MM.1S (cell line): ENCODE measurements around the gene RSPO3.

Source experiments
- EZH2 ChIP-seq: fragments of 300-600 bp; sonication (generic); optimal IDR thresholded peaks from 2 replicates; pipeline ENCODE3; 2017; ENCODE audit warnings: low read depth, mild to moderate bottlenecking, antibody characterized with exemption, low read length, mixed read lengths
- EZH2phosphoT487 ChIP-seq: fragments of 300-600 bp; sonication (generic); IDR thresholded peaks from 2 replicates; pipeline ENCODE4 v1.6.1; 2018; ENCODE audit warnings: antibody characterized with exemption, low read length
- TF ChIP-seq, protein P1 (sequence below): fragments of 300-600 bp; sonication (generic); IDR thresholded peaks from 2 replicates; pipeline ENCODE4 v1.5.1; 2016; ENCODE audit warnings: antibody characterized with exemption, low read length, mixed read lengths

DNA sequence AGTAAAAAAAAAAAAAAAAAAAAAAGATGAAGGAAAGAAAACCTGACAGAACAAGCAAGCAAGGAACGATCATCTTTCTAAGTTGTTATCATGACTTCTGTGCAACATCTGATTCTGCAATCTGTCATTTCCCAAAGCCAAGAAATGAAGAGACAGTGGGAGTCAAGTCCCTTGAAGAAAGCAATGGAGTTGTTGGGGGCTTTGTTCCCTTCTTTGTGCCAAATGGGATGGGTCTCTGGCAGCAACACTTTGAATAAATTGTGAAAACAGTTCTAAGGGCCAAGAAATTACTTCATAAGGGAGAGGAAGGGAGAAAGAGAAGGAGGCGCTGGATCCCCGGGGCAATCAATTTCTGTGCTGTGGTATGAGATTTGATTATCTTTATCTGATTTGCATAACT is 33.3 kb upstream of the RSPO3 start:
- TF ChIP-seq, protein P1, sequence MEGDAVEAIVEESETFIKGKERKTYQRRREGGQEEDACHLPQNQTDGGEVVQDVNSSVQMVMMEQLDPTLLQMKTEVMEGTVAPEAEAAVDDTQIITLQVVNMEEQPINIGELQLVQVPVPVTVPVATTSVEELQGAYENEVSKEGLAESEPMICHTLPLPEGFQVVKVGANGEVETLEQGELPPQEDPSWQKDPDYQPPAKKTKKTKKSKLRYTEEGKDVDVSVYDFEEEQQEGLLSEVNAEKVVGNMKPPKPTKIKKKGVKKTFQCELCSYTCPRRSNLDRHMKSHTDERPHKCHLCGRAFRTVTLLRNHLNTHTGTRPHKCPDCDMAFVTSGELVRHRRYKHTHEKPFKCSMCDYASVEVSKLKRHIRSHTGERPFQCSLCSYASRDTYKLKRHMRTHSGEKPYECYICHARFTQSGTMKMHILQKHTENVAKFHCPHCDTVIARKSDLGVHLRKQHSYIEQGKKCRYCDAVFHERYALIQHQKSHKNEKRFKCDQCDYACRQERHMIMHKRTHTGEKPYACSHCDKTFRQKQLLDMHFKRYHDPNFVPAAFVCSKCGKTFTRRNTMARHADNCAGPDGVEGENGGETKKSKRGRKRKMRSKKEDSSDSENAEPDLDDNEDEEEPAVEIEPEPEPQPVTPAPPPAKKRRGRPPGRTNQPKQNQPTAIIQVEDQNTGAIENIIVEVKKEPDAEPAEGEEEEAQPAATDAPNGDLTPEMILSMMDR, result no peak
- no peak for TF ChIP-seq EZH2
- no peak for TF ChIP-seq EZH2phosphoT487
